H1 (cell line): ENCODE results near the gene SNRK. TPM values are rescaled to one million over a fixed set of nuclear protein-coding genes. Genes with fewer than 3 reads are reported as not detected.

Experiments used
- ASH2L ChIP-seq: fragments of 200-600, 300-600 bp; sonication (generic); IDR thresholded peaks from one replicate; pipeline ENCODE4 v1.7.1; 2017; ENCODE audit warnings: low read length
- CHD2 ChIP-seq: IDR thresholded peaks from 2 replicates; pipeline ENCODE4 v1.6.1; 2012; ENCODE audit warnings: low read length, improper control_type of control experiment
- NANOG ChIP-seq: IDR thresholded peaks from 2 replicates; pipeline ENCODE4 v1.6.1; 2011; ENCODE audit warnings: low read length, low read depth, mild to moderate bottlenecking, inconsistent platforms; ENCODE audit not compliant: insufficient read depth, poor library complexity, severe bottlenecking
- RFX5 ChIP-seq: IDR thresholded peaks from 2 replicates; pipeline ENCODE4 v1.6.1; 2011; ENCODE audit warnings: low read depth, low read length, improper control_type of control experiment, borderline replicate concordance
- SIN3A ChIP-seq, 2 experiments: IDR thresholded peaks in 1 of 2; conservative IDR thresholded peaks in 1 of 2; 2 replicates each; pipeline ENCODE4 v1.6.1; 2011 to 2012; ENCODE audit warnings: low read length in 2 of 2, improper control_type of control experiment in 1 of 2, low read depth in 1 of 2, mild to moderate bottlenecking in 1 of 2
- polyA plus RNA-seq, 7 experiments: library from polyadenylated mRNA; depleted of rRNA in 3 of 7; stranded (reverse) in 5 of 7; unstranded in 2 of 7; fragments of >200 nt in 5 of 7; fragments of 200-250 nt in 2 of 7; gene quantifications; 1 replicate in 5 of 7; 2 replicates in 1 of 7; 4 replicates in 1 of 7; pipeline versions ENCODE4 v1.2.1 to v1.2.3, GENCODE V29; 2011 to 2013; ENCODE audit warnings: missing spikeins in 2 of 7, mixed read lengths in 2 of 7
- total RNA-seq: library from RNA; stranded (reverse); fragmentation: NEBNext Ultra II Directional; extraction: Animal tissue kit (Norgen Biotek cat#: 25700); gene quantifications from 2 replicates; pipeline ENCODE4 v1.2.1, GENCODE V29; 2021
- TF ChIP-seq, protein P1 (sequence below): fragments of 300-600 bp; sonication (generic); IDR thresholded peaks from 2 replicates; pipeline ENCODE4 v1.7.1; 2012; ENCODE audit warnings: low read length, moderate library complexity, mild to moderate bottlenecking, inconsistent platforms; ENCODE audit not compliant: insufficient replicate concordance
- TF ChIP-seq, protein P2 (sequence below): IDR thresholded peaks from 2 replicates; pipeline ENCODE4 v1.6.1; 2011; ENCODE audit warnings: low read depth, mild to moderate bottlenecking, low read length; ENCODE audit not compliant: insufficient read depth
- TF ChIP-seq, protein P3 (sequence below): IDR thresholded peaks from 2 replicates; pipeline ENCODE4 v1.6.1; 2012; ENCODE audit warnings: low read length, inconsistent platforms

The SNRK gene
- total and polyA plus RNA-seq, 2 of the 8 experiments (the other 6 are each of a cell fraction or from before 2014, with no cell fraction given), result 4.4 to 11.7 TPM

DNA sequence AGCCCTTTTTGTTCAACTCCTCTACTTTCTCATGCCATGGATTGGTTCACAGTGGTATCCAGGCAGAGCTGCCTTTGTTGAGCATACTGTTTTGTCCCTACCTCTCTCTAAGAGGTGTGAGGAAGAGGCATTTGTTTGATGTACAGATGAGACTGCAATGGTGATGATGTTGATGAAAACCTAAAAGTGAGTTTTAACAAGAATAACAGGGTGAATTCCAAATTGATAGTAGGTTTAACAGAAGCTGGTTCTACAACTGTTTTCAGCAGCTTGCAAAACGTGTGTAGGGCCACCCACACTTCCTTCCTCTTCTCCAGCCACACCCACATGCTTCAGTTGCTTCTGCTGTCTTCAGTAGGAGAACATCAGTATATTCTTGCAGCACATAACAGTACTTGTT is 10.2 kb downstream of the SNRK start (continued):
- TF ChIP-seq, protein P1, sequence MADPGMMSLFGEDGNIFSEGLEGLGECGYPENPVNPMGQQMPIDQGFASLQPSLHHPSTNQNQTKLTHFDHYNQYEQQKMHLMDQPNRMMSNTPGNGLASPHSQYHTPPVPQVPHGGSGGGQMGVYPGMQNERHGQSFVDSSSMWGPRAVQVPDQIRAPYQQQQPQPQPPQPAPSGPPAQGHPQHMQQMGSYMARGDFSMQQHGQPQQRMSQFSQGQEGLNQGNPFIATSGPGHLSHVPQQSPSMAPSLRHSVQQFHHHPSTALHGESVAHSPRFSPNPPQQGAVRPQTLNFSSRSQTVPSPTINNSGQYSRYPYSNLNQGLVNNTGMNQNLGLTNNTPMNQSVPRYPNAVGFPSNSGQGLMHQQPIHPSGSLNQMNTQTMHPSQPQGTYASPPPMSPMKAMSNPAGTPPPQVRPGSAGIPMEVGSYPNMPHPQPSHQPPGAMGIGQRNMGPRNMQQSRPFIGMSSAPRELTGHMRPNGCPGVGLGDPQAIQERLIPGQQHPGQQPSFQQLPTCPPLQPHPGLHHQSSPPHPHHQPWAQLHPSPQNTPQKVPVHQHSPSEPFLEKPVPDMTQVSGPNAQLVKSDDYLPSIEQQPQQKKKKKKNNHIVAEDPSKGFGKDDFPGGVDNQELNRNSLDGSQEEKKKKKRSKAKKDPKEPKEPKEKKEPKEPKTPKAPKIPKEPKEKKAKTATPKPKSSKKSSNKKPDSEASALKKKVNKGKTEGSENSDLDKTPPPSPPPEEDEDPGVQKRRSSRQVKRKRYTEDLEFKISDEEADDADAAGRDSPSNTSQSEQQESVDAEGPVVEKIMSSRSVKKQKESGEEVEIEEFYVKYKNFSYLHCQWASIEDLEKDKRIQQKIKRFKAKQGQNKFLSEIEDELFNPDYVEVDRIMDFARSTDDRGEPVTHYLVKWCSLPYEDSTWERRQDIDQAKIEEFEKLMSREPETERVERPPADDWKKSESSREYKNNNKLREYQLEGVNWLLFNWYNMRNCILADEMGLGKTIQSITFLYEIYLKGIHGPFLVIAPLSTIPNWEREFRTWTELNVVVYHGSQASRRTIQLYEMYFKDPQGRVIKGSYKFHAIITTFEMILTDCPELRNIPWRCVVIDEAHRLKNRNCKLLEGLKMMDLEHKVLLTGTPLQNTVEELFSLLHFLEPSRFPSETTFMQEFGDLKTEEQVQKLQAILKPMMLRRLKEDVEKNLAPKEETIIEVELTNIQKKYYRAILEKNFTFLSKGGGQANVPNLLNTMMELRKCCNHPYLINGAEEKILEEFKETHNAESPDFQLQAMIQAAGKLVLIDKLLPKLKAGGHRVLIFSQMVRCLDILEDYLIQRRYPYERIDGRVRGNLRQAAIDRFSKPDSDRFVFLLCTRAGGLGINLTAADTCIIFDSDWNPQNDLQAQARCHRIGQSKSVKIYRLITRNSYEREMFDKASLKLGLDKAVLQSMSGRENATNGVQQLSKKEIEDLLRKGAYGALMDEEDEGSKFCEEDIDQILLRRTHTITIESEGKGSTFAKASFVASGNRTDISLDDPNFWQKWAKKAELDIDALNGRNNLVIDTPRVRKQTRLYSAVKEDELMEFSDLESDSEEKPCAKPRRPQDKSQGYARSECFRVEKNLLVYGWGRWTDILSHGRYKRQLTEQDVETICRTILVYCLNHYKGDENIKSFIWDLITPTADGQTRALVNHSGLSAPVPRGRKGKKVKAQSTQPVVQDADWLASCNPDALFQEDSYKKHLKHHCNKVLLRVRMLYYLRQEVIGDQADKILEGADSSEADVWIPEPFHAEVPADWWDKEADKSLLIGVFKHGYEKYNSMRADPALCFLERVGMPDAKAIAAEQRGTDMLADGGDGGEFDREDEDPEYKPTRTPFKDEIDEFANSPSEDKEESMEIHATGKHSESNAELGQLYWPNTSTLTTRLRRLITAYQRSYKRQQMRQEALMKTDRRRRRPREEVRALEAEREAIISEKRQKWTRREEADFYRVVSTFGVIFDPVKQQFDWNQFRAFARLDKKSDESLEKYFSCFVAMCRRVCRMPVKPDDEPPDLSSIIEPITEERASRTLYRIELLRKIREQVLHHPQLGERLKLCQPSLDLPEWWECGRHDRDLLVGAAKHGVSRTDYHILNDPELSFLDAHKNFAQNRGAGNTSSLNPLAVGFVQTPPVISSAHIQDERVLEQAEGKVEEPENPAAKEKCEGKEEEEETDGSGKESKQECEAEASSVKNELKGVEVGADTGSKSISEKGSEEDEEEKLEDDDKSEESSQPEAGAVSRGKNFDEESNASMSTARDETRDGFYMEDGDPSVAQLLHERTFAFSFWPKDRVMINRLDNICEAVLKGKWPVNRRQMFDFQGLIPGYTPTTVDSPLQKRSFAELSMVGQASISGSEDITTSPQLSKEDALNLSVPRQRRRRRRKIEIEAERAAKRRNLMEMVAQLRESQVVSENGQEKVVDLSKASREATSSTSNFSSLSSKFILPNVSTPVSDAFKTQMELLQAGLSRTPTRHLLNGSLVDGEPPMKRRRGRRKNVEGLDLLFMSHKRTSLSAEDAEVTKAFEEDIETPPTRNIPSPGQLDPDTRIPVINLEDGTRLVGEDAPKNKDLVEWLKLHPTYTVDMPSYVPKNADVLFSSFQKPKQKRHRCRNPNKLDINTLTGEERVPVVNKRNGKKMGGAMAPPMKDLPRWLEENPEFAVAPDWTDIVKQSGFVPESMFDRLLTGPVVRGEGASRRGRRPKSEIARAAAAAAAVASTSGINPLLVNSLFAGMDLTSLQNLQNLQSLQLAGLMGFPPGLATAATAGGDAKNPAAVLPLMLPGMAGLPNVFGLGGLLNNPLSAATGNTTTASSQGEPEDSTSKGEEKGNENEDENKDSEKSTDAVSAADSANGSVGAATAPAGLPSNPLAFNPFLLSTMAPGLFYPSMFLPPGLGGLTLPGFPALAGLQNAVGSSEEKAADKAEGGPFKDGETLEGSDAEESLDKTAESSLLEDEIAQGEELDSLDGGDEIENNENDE, result no peak
- no peak for TF ChIP-seq CHD2
- no peak for TF ChIP-seq ASH2L
- TF ChIP-seq, protein P2, sequence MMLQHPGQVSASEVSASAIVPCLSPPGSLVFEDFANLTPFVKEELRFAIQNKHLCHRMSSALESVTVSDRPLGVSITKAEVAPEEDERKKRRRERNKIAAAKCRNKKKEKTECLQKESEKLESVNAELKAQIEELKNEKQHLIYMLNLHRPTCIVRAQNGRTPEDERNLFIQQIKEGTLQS, result no peak
- TF ChIP-seq SIN3A (conservative IDR thresholded peaks at IDR 0.05 in 1 of 2, IDR thresholded peaks at IDR 0.05 in 1 of 2; ENCODE audit: low read depth in 1 of 2, low read length in 2 of 2), result no peak
- TF ChIP-seq, protein P3, sequence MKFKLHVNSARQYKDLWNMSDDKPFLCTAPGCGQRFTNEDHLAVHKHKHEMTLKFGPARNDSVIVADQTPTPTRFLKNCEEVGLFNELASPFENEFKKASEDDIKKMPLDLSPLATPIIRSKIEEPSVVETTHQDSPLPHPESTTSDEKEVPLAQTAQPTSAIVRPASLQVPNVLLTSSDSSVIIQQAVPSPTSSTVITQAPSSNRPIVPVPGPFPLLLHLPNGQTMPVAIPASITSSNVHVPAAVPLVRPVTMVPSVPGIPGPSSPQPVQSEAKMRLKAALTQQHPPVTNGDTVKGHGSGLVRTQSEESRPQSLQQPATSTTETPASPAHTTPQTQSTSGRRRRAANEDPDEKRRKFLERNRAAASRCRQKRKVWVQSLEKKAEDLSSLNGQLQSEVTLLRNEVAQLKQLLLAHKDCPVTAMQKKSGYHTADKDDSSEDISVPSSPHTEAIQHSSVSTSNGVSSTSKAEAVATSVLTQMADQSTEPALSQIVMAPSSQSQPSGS, result no peak
- no peak for TF ChIP-seq RFX5
- no peak for TF ChIP-seq NANOG
